Uterus (tissue), 2 donors: ENCODE measurements around the gene FILIP1L.

Source experiments
- CTCF ChIP-seq, 4 experiments: fragments of 200-600 bp in 2 of 4; fragments of 450-650 bp in 2 of 4; sonication (generic) in 2 of 4; IDR thresholded peaks; one replicate each; pipeline ENCODE4 v1.5.1; 2016 to 2019; ENCODE audit warnings: antibody characterized with exemption in 4 of 4, mild to moderate bottlenecking in 2 of 4, moderate library complexity in 1 of 4
- POLR2A ChIP-seq, 2 donors: fragments of 450-650 bp; IDR thresholded peaks; one replicate each; pipeline ENCODE4 v1.6.1; 2016; ENCODE audit warnings: antibody characterized with exemption in 2 of 2, mild to moderate bottlenecking in 1 of 2, moderate library complexity in 1 of 2

- no peak for TF ChIP-seq CTCF (IDR thresholded peaks at IDR 0.05)
- no peak for TF ChIP-seq POLR2A (IDR thresholded peaks at IDR 0.05)
These were observed 174.0 kb downstream of the FILIP1L start for GRCh38 chr3:99940350-99940749.
